Parathyroid adenoma (tissue), 2 donors: ENCODE data around the gene KIF22.

ENCODE experiments used
- H2AFZ ChIP-seq: fragments of 300-600 bp; sonication (generic); one replicate; pipeline ENCODE4 v1.7.0; 2017; ENCODE audit warnings: antibody characterized with exemption, mild to moderate bottlenecking
- H3K27ac ChIP-seq: fragments of 300-600 bp; sonication (generic); one replicate; pipeline ENCODE4 v1.7.0; 2017
- H3K27me3 ChIP-seq: fragments of 300-600 bp; sonication (generic); one replicate; pipeline ENCODE4 v1.7.0; 2017; ENCODE audit warnings: low read length; ENCODE audit not compliant: control insufficient read depth, insufficient read depth
- H3K36me3 ChIP-seq: fragments of 300-600 bp; sonication (generic); one replicate; pipeline ENCODE4 v1.7.0; 2017; ENCODE audit warnings: low read length; ENCODE audit not compliant: control insufficient read depth, insufficient read depth
- H3K4me1 ChIP-seq: fragments of 300-600 bp; sonication (generic); one replicate; pipeline ENCODE4 v1.7.0; 2017; ENCODE audit warnings: control low read depth
- H3K4me2 ChIP-seq: fragments of 300-600 bp; sonication (generic); one replicate; pipeline ENCODE4 v1.7.0; 2017; ENCODE audit warnings: low read length
- H3K4me3 ChIP-seq: fragments of 300-600 bp; sonication (generic); one replicate; pipeline ENCODE4 v1.7.0; 2017; ENCODE audit warnings: low read depth, low read length
- H3K79me2 ChIP-seq: fragments of 300-600 bp; sonication (generic); one replicate; pipeline ENCODE4 v1.7.0; 2017; ENCODE audit warnings: control low read depth
- H3K9ac ChIP-seq: fragments of 300-600 bp; sonication (generic); one replicate; pipeline ENCODE4 v1.7.0; 2017; ENCODE audit warnings: mild to moderate bottlenecking
- H3K9me3 ChIP-seq: fragments of 300-600 bp; sonication (generic); one replicate; pipeline ENCODE4 v1.7.0; 2017; ENCODE audit warnings: low read length; ENCODE audit not compliant: control insufficient read depth
- TF ChIP-seq, protein P1 (sequence below): fragments of 300-600 bp; sonication (generic); IDR thresholded peaks from one replicate; pipeline ENCODE4 v1.7.0; 2017; ENCODE audit warnings: antibody characterized with exemption, mild to moderate bottlenecking
- donor health status: primary hyperparathyroidism.

KIF22 gene

DNA sequence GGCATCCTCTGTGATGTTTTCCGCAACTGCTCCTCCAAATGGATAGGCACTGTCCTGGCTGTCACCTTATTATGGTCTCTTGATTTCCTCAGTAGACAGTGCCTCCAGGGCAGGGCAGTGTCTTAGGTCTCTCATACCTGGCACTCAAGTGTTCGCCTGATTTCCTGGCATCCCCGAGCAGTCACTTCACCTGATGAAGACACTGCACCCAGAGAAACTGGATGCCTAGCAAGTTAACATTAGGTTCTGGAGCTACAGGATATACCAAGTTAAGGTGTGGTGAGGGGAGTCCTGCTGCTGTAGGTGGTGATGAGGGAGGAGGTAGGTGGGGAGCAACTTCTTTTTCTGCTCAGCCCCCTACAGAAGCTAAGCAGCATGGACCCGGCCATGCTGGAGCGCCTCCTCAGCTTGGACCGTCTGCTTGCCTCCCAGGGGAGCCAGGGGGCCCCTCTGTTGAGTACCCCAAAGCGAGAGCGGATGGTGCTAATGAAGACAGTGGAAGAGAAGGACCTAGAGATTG is 11.9 kb downstream of the KIF22 start:
- Histone ChIP-seq H3K9ac (no peak overlapping the region), H3K9me3 (no peaks in the 10 kb centered on the region), H3K27ac (no peak overlapping the region), H3K4me2 (no peak overlapping the region), H3K79me2 (no peaks in the 10 kb centered on the region), H3K36me3 (no peaks in the 10 kb centered on the region), H3K4me3 (no peak overlapping the region), H3K4me1 (peaks cover 10% of the 10 kb centered on the region), H3K27me3 (no peaks in the 10 kb centered on the region), H2AFZ (no peak overlapping the region)
- TF ChIP-seq, protein P1, sequence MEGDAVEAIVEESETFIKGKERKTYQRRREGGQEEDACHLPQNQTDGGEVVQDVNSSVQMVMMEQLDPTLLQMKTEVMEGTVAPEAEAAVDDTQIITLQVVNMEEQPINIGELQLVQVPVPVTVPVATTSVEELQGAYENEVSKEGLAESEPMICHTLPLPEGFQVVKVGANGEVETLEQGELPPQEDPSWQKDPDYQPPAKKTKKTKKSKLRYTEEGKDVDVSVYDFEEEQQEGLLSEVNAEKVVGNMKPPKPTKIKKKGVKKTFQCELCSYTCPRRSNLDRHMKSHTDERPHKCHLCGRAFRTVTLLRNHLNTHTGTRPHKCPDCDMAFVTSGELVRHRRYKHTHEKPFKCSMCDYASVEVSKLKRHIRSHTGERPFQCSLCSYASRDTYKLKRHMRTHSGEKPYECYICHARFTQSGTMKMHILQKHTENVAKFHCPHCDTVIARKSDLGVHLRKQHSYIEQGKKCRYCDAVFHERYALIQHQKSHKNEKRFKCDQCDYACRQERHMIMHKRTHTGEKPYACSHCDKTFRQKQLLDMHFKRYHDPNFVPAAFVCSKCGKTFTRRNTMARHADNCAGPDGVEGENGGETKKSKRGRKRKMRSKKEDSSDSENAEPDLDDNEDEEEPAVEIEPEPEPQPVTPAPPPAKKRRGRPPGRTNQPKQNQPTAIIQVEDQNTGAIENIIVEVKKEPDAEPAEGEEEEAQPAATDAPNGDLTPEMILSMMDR, result no peak

DNA sequence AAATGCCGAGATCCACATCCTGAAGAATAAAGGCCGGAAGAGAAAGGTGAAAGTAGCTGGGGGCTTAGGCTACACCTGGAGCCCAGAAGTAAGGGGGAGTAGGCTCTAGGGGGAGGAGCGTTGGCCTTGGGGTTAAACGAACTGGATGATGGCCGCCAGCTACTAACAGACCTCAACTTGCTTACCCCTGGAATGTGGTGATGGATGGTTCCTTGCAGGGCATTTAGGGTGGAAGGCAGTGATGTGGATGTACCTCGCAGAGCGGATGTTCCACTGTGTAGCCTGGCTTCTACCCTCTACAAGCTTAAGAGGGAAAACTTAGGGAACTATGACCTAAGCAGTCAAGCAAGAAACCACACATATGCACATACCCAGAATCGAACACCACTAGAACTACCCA is 13.5 kb downstream of the KIF22 start:
- Histone ChIP-seq H3K36me3 (no peaks in the 10 kb centered on the region), H3K9ac (no peak overlapping the region), H3K4me1 (peaks cover 16% of the 10 kb centered on the region), H3K9me3 (no peaks in the 10 kb centered on the region), H3K4me3 (peak overlapping the region; percentile 97), H3K27me3 (no peaks in the 10 kb centered on the region), H3K4me2 (peak overlapping the region; percentile 96), H3K27ac (peak overlapping the region; percentile 84), H2AFZ (no peak overlapping the region), H3K79me2 (no peaks in the 10 kb centered on the region)
- TF ChIP-seq, protein P1, result no peak

DNA sequence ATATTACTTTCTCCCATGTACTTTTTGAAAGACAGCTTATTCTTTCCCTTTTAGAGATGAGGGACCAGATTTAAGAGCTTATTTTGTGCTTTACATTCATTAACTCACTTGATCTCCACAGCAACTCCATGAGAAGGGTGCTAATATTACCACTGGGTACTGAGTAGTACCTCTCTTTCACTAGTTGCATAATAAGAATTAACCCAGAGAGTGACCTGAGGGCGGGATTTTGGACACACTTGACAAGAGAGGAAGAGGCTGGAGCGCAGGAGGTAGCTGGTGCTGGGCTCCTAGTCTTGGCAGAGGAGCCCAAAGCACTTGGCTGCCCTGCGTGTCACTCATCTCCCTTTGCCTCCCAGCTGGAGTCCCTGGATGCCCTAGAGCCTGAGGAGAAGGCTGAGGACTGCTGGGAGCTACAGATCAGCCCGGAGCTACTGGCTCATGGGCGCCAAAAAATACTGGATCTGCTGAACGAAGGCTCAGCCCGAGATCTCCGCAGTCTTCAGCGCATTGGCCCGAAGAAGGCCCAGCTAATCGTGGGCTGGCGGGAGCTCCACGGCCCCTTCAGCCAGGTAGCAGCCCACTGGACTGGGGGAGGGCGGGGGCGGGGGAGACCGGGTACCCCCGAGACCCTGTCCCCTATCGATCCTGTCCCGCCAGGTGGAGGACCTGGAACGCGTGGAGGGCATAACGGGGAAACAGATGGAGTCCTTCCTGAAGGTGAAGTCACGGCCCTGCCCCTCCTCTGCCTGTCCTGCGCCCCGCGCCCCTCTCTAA is 14.1 kb downstream of the KIF22 start:
- Histone ChIP-seq H3K27me3 (no peaks in the 10 kb centered on the region), H3K79me2 (no peaks in the 10 kb centered on the region), H3K4me3 (peak overlapping the region; percentile 97), H3K36me3 (no peaks in the 10 kb centered on the region), H3K4me2 (peak overlapping the region; percentile 96), H2AFZ (peak overlapping the region; percentile 78), H3K27ac (peak overlapping the region; percentile 84), H3K9me3 (no peaks in the 10 kb centered on the region), H3K9ac (peak overlapping the region; percentile 10), H3K4me1 (peaks cover 16% of the 10 kb centered on the region)
- TF ChIP-seq, protein P1, result no peak

DNA sequence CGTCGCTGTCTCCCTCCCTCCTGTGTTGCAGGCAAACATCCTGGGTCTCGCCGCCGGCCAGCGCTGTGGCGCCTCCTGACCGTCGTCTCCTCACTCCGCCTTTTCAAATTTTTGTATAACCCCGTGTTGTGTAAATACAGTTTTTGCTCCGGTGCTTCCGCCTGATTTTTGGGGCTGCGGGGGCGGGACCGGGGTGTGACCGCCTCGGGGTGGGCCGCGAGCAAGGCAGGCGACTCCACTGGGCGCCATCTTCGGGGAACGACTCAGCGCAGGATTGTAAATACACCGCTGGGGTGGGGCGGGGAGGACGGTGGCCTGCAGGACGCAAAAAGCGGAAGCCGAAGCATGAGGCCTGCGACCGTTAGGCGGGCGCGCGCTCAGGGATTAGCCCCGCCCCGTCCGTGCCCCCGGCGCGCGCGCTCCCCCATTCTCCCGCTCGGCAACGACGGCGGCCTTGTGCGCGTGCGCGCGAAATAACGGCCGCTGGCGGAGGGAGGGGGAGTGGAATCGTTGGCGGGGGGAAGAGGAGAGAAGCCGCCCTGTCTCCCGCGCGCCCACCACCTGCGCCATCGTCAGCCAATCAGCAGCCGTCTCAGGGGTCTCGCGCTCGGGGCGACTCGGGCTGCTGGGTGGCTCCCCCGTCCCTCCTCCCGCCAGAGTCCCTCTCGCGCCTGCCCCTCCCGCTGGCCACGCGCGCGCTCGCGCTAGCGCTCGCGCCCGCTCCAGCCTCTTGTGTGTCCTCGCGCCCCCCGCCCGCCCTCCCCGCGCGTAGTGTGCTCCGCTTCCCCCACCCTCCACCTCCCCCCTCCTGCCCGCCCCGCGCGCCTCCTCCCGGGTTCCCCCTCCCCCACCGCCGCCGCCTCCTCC is 14.9 kb downstream of the KIF22 start:
- no peaks in the 10 kb centered on the region for H3K27me3 ChIP-seq
- H3K79me2 ChIP-seq, result no peaks in the 10 kb centered on the region
- no peaks in the 10 kb centered on the region for H3K9me3 ChIP-seq
- no peaks in the 10 kb centered on the region for H3K36me3 ChIP-seq
- peak overlapping the region; percentile 96 for H3K4me2 ChIP-seq
- H3K4me1 ChIP-seq, result peaks cover 18% of the 10 kb centered on the region
- peak overlapping the region; percentile 84 for H3K27ac ChIP-seq
- TF ChIP-seq, protein P1, result peak; percentile 14
- H2AFZ ChIP-seq, result peak overlapping the region; percentile 78
- peak overlapping the region; percentile 97 for H3K4me3 ChIP-seq
- H3K9ac ChIP-seq, result peak overlapping the region; percentile 10
